CD4-positive, alpha-beta T cell treated with Interleukin-15 for 4 hours (primary cell): ENCODE measurements around the gene XIRP2.
"Not testable (repeated sequence)": the region's sequence is repeated elsewhere in the genome, so short reads cannot be mapped to it uniquely, and the experiment has no call there.

Experiments
- DNase-seq: peaks from one replicate; pipeline ENCODE4 v3.0.0-alpha.2; 2020; ENCODE audit warnings: low spot score

Gene XIRP2

DNA sequence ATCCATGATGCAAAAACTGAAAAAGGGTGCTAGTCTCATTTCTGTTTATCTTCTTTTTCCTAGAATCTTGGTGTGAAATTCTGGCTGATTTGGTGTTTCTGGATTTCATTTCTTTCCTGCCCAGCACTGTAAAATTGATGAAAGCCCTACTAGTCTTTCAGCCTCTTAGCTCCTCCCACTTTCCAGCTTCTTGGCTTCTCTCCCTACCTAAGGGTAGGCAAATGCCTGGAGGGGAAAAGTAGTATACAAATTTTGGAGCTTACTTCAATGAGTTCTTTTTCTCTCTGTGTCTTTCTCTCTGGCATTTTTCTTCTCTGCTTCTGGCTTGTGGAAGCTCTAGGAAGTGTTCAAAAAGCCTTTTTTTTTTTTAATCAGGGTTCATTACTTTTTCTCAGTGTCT is 160.5 kb downstream of the XIRP2 start:
- DNase-seq, result no peak

DNA sequence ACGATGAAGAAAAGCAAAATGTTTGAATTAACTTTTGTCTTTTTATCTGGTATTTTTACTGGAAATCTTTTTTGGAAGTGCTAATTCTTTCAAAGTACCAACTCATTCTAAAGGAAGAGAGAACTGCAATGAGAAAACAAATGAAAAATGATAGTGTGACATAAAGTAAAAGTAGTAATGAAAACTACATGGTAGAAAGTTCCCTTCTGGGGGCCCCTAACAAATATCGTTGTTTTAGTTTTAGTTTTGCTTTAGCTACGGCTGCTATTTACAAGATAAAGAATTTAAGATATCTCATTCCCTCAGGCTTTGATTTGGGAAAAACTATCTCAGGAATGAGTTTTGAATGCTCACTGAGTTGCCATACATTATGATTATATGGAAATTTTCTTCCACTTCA is 161.4 kb downstream of the XIRP2 start:
- DNase-seq, result no peak

GRCh38 chr2:167052825-167053224 is 164.5 kb downstream of the XIRP2 start:
- DNase-seq, result no peak

- no peak for DNase-seq
Measured at GRCh38 chr2:167054881-167055280, 166.6 kb downstream of the XIRP2 start.

- no peak for DNase-seq
Measured at GRCh38 chr2:167057446-167057845, 169.2 kb downstream of the XIRP2 start.

DNA sequence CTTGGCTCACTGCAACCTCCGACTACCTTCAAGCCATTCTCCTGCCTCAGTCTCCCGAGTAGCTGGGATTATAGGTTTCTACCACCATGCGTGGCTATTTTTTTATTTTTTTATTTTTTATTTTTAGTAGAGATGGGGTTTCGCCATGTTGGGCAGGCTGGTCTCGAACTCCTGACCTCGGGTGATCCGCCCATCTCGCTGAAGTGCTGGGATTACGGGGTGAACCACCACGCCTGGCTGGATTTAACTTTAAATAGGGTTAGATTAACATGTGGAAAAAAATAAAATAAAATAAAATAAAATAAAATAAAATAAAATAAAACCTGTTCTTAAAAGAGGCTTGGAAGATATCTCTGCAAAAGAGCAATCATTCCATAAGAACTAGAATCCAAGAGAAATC is 170.9 kb downstream of the XIRP2 start:
- no peak for DNase-seq

GRCh38 chr2:167069855-167070254 is 181.6 kb downstream of the XIRP2 start:
- DNase-seq, result no peak

DNA sequence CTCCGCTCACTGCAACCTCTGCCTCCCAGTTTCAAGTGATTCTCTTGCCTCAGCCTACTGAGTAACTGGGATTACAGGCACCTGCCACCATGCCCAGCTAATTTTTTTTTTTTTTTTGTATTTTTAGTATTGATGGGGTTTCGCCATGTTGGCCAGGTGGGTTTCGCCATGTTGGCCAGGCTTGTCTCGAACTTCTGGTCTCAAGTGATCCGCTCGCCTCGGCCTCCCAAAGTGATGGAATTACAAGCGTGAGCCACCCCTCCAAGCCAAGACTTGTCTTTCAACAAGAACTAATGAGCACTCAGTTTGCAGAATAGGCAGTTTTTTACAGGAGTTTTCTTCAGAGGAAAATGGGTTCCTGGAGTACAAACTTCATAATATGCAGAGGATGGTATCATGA is 187.4 kb downstream of the XIRP2 start:
- DNase-seq, result not testable (repeated sequence)

- DNase-seq, result not testable (repeated sequence)
Measured at GRCh38 chr2:167098931-167099330, 210.7 kb downstream of the XIRP2 start.

DNA sequence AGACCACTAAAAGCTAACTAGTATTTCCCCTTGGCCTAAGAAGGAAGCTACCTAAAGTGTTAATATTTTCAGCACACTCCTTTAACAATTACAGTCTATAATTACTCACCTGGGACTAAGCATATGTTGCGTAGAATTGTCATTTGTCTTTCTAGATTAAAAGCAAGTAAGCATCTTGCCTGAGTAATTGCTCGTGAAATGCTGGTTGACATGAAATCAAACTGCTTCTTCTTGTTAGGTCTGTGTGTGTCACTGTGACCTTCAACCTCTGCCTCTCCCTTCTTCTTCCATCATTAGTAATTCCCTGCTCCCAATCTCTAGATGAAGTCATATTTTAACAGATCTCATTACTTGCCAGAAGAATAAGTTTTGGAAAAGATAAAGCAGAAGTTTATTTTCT is 212.2 kb downstream of the XIRP2 start:
- DNase-seq, result no peak

GRCh38 chr2:167103028-167103756 is 214.9 kb downstream of the XIRP2 start:
- no peak for DNase-seq

GRCh38 chr2:167103757-167104133 is 215.5 kb downstream of the XIRP2 start:
- DNase-seq, result no peak

GRCh38 chr2:167104691-167105090 is 216.4 kb downstream of the XIRP2 start:
- no peak for DNase-seq

DNA sequence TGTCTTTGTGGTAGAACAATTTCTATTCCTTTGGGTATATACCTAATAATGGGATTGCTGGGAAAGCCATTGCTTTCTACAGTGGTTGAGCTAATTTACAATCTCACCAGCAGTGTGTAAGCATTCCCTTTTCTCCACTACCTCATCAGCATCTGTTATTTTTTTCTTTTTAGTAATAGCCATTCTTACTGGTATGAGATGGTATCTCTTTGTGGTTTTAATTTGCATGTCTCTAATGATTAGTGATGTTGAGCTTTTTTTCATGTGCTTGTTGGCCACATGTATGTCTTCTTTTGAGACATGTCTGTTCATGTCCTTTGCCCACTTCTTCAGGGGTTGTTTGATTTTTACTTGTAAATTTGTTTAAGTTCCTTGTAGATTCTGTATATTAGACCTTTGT is 221.4 kb downstream of the XIRP2 start:
- DNase-seq, result not testable (repeated sequence)

GRCh38 chr2:167110345-167110744 is 222.1 kb downstream of the XIRP2 start:
- no peak for DNase-seq

DNA sequence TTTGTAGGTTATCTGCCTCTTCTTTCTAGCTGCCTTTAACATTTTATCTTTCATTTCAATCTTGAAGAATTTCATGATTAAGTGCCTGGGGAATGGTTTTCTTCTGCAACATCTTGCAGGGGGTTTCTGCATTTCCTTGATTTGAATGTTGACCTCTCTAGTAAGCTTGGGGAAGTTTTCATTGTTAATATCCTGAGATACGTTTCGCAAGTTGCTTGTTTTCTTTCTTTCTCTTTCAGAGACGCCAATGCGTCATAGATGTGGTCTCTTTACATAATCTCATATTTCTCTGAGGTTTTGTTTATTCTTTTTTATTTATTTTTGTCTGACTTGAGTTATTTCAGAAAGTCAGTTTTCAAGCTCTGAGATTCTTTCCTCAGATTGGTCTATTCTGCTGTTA is 225.7 kb downstream of the XIRP2 start:
- no peak for DNase-seq

DNA sequence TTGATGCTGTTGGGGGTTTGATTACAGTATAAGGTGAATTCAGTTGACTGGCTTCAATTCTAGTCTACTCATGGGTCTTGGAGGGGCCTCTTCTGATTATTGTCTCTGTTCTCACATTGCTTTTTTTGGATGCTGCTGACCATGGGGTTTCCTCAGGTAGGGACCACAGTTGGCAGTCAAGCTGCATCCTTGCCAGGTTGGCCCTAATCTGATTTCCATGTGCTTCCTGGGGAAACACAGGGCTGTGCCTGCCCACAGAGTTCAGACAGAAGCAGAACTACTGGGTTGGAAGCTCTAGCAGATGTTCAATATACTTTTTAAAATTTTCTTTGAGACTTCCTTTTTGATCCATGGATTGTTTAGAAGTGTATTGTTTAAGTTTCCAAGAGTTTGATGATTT is 227.3 kb downstream of the XIRP2 start:
- no peak for DNase-seq

GRCh38 chr2:167122389-167122788 is 234.1 kb downstream of the XIRP2 start:
- no peak for DNase-seq

DNA sequence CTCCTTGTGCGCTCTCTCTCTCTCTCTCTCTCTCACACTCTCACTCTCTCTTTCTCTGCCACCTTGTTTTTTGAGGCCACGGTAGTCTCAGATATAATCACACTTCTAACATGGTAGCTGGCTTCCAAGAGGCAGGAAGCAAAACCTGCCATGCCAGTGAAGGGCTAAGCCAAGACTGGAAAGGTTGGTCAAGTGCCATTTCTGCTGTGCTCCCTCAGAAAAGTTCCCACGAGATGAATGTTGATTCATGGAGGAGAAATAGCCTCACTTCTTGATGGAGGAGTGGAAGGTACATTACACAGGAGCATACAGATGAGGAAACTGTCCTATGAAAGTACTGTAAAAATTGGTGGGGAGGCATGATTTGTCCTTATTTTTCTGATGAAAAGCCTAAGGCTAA is 237.9 kb downstream of the XIRP2 start:
- no peak for DNase-seq

- DNase-seq, result no peak
Measured at GRCh38 chr2:167127135-167127534, 238.9 kb downstream of the XIRP2 start.

- no peak for DNase-seq
Measured at GRCh38 chr2:167128130-167128529, 239.8 kb downstream of the XIRP2 start.

GRCh38 chr2:167132066-167132465 is 243.8 kb downstream of the XIRP2 start:
- no peak for DNase-seq

DNA sequence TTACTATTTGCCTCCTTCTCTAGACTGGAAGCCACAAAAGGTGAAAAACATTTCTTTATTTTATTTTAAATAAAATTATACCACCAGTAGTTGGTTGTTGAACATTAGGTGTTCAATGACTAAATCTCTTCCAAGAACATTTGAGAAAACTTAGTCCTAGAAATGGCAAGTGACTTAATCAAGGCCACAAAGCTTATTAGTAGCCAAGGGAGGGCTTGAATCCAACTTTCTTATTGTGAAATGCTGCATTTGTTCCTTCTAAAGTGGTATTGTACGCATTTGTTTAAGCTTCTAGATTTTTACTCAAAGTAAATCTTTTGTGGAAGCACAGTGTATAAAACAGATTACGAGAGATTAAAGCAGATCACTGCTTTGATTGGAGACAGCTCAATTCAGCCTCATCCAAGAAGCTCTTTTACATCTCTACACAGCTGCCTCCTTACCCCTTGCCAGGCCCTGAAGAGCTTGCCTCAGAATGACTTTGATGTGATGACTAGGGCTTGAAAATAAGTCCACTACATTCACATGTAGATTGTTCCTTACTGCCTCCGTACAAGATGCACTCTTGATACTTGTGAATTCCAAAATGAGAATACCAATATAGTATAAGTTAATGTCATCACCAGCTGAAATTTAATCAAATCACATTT is 244.8 kb downstream of the XIRP2 start:
- DNase-seq, result no peak

DNA sequence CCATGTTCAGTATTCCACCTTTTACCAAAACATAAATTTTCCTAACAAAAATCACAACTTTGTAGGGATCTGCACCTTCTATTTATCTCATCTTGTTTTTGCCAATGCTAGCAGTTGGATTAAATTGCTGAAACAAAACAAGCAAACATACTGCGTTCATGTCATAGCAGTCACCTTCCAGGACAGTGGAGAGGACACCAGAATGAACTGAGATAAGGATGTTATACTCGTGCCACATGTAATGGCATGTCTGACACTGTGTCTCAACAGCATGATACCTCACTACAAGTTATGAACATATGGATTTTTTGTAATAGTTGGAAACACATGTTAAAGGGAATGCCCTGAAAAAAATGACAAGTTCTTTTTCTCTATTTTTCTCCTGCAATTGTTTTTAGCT is 245.3 kb downstream of the XIRP2 start:
- DNase-seq, result no peak
